ENCODE measurements around the gene GLYAT.

Gene GLYAT

GRCh38 chr11:58775066-58775708, 43.4 kb upstream of the GLYAT start:
- H3K4me1 ChIP-seq (ENCODE audit: control insufficient read depth, insufficient read depth, low read depth, low read length): no peaks in the 10 kb centered on the region
- no peak overlapping the region for H2AFZ ChIP-seq (ENCODE audit: low read depth, low read length)
- no peak overlapping the region for H3K14ac ChIP-seq (ENCODE audit: low read length in 2 of 2)
- DNase-seq: no peak
- no peak overlapping the region for H3K18ac ChIP-seq (ENCODE audit: low read depth in 1 of 2, low read length in 2 of 2)
- no peak overlapping the region for H4K91ac ChIP-seq (ENCODE audit: low read length)
- H3K9me3 ChIP-seq (ENCODE audit: control insufficient read depth, low read length): no peaks in the 10 kb centered on the region
- H2AK5ac ChIP-seq (ENCODE audit: low read length, severe bottlenecking): no peak overlapping the region
- H3K4ac ChIP-seq (ENCODE audit: low read depth in 1 of 2, low read length in 2 of 2): no peak overlapping the region
- no peaks in the 10 kb centered on the region for H3K36me3 ChIP-seq (ENCODE audit: control insufficient read depth in 1 of 2, insufficient read depth in 2 of 2, low read depth in 1 of 2, low read length in 2 of 2)
- H3K27ac ChIP-seq (ENCODE audit: low read length, poor library complexity, severe bottlenecking): no peak overlapping the region
- no peak overlapping the region for H2BK15ac ChIP-seq (ENCODE audit: low read depth, poor library complexity, severe bottlenecking)
- H3K9ac ChIP-seq (ENCODE audit: low read length): no peak overlapping the region
- H2BK12ac ChIP-seq (ENCODE audit: low read length in 2 of 2): no peak overlapping the region
- no peak overlapping the region for H3K4me2 ChIP-seq (ENCODE audit: low read length, poor library complexity, severe bottlenecking)
- H3K23ac ChIP-seq (ENCODE audit: low read length in 2 of 2): no peak overlapping the region
- no peak overlapping the region for H2BK120ac ChIP-seq (ENCODE audit: low read depth, low read length)
- no peak overlapping the region for H4K8ac ChIP-seq (ENCODE audit: low read length)
- H3K27me3 ChIP-seq (ENCODE audit: control insufficient read depth in 1 of 2, insufficient read depth in 1 of 2, low read length in 2 of 2): no peaks in the 10 kb centered on the region
- no peak overlapping the region for H2BK5ac ChIP-seq (ENCODE audit: low read depth, low read length, poor library complexity, severe bottlenecking)
- WGBS: 77% methylated on average over 4 of the region's 5 CpGs
- H3K79me1 ChIP-seq (replicated peaks; ENCODE audit: low read length, poor library complexity, severe bottlenecking): no peaks in the 10 kb centered on the region
- no peak overlapping the region for H3K4me3 ChIP-seq (ENCODE audit: insufficient read depth in 1 of 2, low read depth in 1 of 2, low read length in 2 of 2)

GRCh38 chr11:58774164-58774593, 42.4 kb upstream of the GLYAT start:
- no peak for DNase-seq
- Histone ChIP-seq H3K4ac (ENCODE audit: low read depth in 1 of 2, low read length in 2 of 2) (no peak overlapping the region), H3K36me3 (ENCODE audit: control insufficient read depth in 1 of 2, insufficient read depth in 2 of 2, low read depth in 1 of 2, low read length in 2 of 2) (no peaks in the 10 kb centered on the region), H3K4me3 (ENCODE audit: insufficient read depth in 1 of 2, low read depth in 1 of 2, low read length in 2 of 2) (no peak overlapping the region), H2BK15ac (ENCODE audit: low read depth, poor library complexity, severe bottlenecking) (no peak overlapping the region), H3K27ac (ENCODE audit: low read length, poor library complexity, severe bottlenecking) (no peak overlapping the region), H3K79me1 (replicated peaks; ENCODE audit: low read length, poor library complexity, severe bottlenecking) (no peaks in the 10 kb centered on the region), H2BK5ac (ENCODE audit: low read depth, low read length, poor library complexity, severe bottlenecking) (no peak overlapping the region), H3K9ac (ENCODE audit: low read length) (no peak overlapping the region), H3K23ac (ENCODE audit: low read length in 2 of 2) (no peak overlapping the region), H3K18ac (ENCODE audit: low read depth in 1 of 2, low read length in 2 of 2) (no peak overlapping the region), H3K4me1 (ENCODE audit: control insufficient read depth, insufficient read depth, low read depth, low read length) (no peaks in the 10 kb centered on the region), H2AK5ac (ENCODE audit: low read length, severe bottlenecking) (no peak overlapping the region), H4K8ac (ENCODE audit: low read length) (no peak overlapping the region), H3K4me2 (ENCODE audit: low read length, poor library complexity, severe bottlenecking) (no peak overlapping the region), H3K27me3 (ENCODE audit: control insufficient read depth in 1 of 2, insufficient read depth in 1 of 2, low read length in 2 of 2) (no peaks in the 10 kb centered on the region), H3K9me3 (ENCODE audit: control insufficient read depth, low read length) (no peaks in the 10 kb centered on the region), H2AFZ (ENCODE audit: low read depth, low read length) (no peak overlapping the region), H2BK12ac (ENCODE audit: low read length in 2 of 2) (no peak overlapping the region), H2BK120ac (ENCODE audit: low read depth, low read length) (no peak overlapping the region), H3K14ac (ENCODE audit: low read length in 2 of 2) (no peak overlapping the region), H4K91ac (ENCODE audit: low read length) (no peak overlapping the region)
- 70% methylated on average over 4 of the region's 4 CpGs for WGBS

DNA sequence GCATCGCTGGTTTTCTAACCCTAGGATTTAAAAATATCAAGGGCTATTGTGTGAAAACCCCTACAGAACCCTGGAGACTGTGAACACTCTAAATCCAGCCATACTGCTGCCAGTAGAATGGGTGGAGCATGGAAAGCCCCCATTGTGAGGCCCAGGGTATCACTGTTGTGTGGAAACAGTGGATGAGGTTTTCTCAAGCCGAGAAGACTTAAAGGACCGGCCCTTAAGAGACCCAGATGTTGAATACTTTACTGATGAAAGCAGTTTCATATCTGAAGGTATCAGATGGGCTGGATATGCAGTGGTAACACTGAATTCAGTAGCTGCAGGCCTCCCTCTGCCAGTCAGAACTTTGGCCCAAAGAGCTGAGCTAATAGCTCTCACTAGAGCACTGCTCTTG, 41.6 kb upstream of the GLYAT start:
- Histone ChIP-seq H3K27me3 (ENCODE audit: control insufficient read depth in 1 of 2, insufficient read depth in 1 of 2, low read length in 2 of 2) (no peaks in the 10 kb centered on the region), H2BK12ac (ENCODE audit: low read length in 2 of 2) (no peak overlapping the region), H3K79me1 (replicated peaks; ENCODE audit: low read length, poor library complexity, severe bottlenecking) (no peaks in the 10 kb centered on the region), H2BK15ac (ENCODE audit: low read depth, poor library complexity, severe bottlenecking) (no peak overlapping the region), H2BK120ac (ENCODE audit: low read depth, low read length) (no peak overlapping the region), H3K18ac (ENCODE audit: low read depth in 1 of 2, low read length in 2 of 2) (no peak overlapping the region), H3K9ac (ENCODE audit: low read length) (no peak overlapping the region), H3K4ac (ENCODE audit: low read depth in 1 of 2, low read length in 2 of 2) (no peak overlapping the region), H3K23ac (ENCODE audit: low read length in 2 of 2) (no peak overlapping the region), H3K4me1 (ENCODE audit: control insufficient read depth, insufficient read depth, low read depth, low read length) (no peaks in the 10 kb centered on the region), H4K8ac (ENCODE audit: low read length) (no peak overlapping the region), H3K4me3 (ENCODE audit: insufficient read depth in 1 of 2, low read depth in 1 of 2, low read length in 2 of 2) (no peak overlapping the region), H3K9me3 (ENCODE audit: control insufficient read depth, low read length) (no peaks in the 10 kb centered on the region), H3K14ac (ENCODE audit: low read length in 2 of 2) (no peak overlapping the region), H3K27ac (ENCODE audit: low read length, poor library complexity, severe bottlenecking) (no peak overlapping the region), H3K4me2 (ENCODE audit: low read length, poor library complexity, severe bottlenecking) (no peak overlapping the region), H4K91ac (ENCODE audit: low read length) (no peak overlapping the region), H3K36me3 (ENCODE audit: control insufficient read depth in 1 of 2, insufficient read depth in 2 of 2, low read depth in 1 of 2, low read length in 2 of 2) (no peaks in the 10 kb centered on the region), H2BK5ac (ENCODE audit: low read depth, low read length, poor library complexity, severe bottlenecking) (no peak overlapping the region), H2AFZ (ENCODE audit: low read depth, low read length) (no peak overlapping the region), H2AK5ac (ENCODE audit: low read length, severe bottlenecking) (no peak overlapping the region)
- no peak for DNase-seq
- 51% methylated on average over 3 of the region's 3 CpGs for WGBS

- Histone ChIP-seq H3K9me3 (ENCODE audit: control insufficient read depth, low read length) (no peaks in the 10 kb centered on the region), H2BK15ac (ENCODE audit: low read depth, poor library complexity, severe bottlenecking) (no peak overlapping the region), H3K4me2 (ENCODE audit: low read length, poor library complexity, severe bottlenecking) (no peak overlapping the region), H3K9ac (ENCODE audit: low read length) (no peak overlapping the region), H2BK5ac (ENCODE audit: low read depth, low read length, poor library complexity, severe bottlenecking) (no peak overlapping the region), H3K18ac (ENCODE audit: low read depth in 1 of 2, low read length in 2 of 2) (no peak overlapping the region), H3K4ac (ENCODE audit: low read depth in 1 of 2, low read length in 2 of 2) (no peak overlapping the region), H3K4me1 (ENCODE audit: control insufficient read depth, insufficient read depth, low read depth, low read length) (no peaks in the 10 kb centered on the region), H3K27ac (ENCODE audit: low read length, poor library complexity, severe bottlenecking) (no peak overlapping the region), H3K4me3 (ENCODE audit: insufficient read depth in 1 of 2, low read depth in 1 of 2, low read length in 2 of 2) (no peak overlapping the region), H2AFZ (ENCODE audit: low read depth, low read length) (no peak overlapping the region), H2AK5ac (ENCODE audit: low read length, severe bottlenecking) (no peak overlapping the region), H3K79me1 (replicated peaks; ENCODE audit: low read length, poor library complexity, severe bottlenecking) (no peaks in the 10 kb centered on the region), H3K27me3 (ENCODE audit: control insufficient read depth in 1 of 2, insufficient read depth in 1 of 2, low read length in 2 of 2) (no peaks in the 10 kb centered on the region), H4K8ac (ENCODE audit: low read length) (no peak overlapping the region), H4K91ac (ENCODE audit: low read length) (no peak overlapping the region), H3K23ac (ENCODE audit: low read length in 2 of 2) (no peak overlapping the region), H3K36me3 (ENCODE audit: control insufficient read depth in 1 of 2, insufficient read depth in 2 of 2, low read depth in 1 of 2, low read length in 2 of 2) (no peaks in the 10 kb centered on the region), H2BK12ac (ENCODE audit: low read length in 2 of 2) (no peak overlapping the region), H3K14ac (ENCODE audit: low read length in 2 of 2) (no peak overlapping the region), H2BK120ac (ENCODE audit: low read depth, low read length) (no peak overlapping the region)
- no peak for DNase-seq
- WGBS: 83% methylated on average over 5 of the region's 5 CpGs
Measured at GRCh38 chr11:58772329-58773285, 40.9 kb upstream of the GLYAT start.
